BE2C (cell line): ENCODE data around the gene OLFML2A.
A peak's percentile ranks its signal among the peaks of the same experiment; 100 is the strongest.

Experiments
- DNase-seq: peaks from one replicate; pipeline ENCODE4 v3.0.0-alpha.2; 2020
- H3K27me3 ChIP-seq: fragments of 250-450 bp; sonication (Bioruptor Pico); 2 replicates; pipeline ENCODE4 v1.5.1; 2020; ENCODE audit warnings: mild to moderate bottlenecking
- H3K36me3 ChIP-seq: fragments of 250-450 bp; sonication (Bioruptor Pico); 2 replicates; pipeline ENCODE4 v1.5.1; 2020; ENCODE audit warnings: mild to moderate bottlenecking
- H3K4me1 ChIP-seq: fragments of 250-450 bp; sonication (Bioruptor Pico); 2 replicates; pipeline ENCODE4 v1.5.1; 2020
- H3K4me3 ChIP-seq: 2 replicates; pipeline ENCODE4 v1.5.1; 2011; ENCODE audit warnings: low read depth, low read length
- H3K9me3 ChIP-seq: fragments of 250-450 bp; sonication (Bioruptor Pico); 2 replicates; pipeline ENCODE4 v1.5.1; 2020
- TF ChIP-seq, protein P1 (sequence below): IDR thresholded peaks from 2 replicates; pipeline ENCODE4 v1.5.1; 2012; ENCODE audit warnings: mild to moderate bottlenecking, low read depth, low read length

OLFML2A gene

DNA sequence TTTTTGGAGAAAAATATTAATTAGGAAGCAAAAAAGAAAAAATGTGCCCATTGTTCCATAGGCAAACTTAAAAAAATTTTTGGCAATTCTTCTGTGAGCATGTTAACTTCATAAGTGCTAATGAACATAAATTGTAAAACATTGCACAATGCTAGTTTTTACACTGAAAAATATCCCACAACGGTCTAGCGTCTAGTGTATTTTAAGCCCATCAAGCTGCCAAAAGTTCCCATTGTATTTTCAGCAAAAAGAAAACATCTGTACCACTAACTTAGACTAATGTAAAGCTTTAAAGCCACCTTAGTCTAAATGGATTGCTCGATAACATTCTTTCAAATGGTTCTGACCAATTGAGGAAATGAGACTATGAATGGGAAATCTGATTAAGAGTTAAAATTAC, 8.6 kb upstream of the OLFML2A start:
- H3K4me1 ChIP-seq, result no peaks in the 10 kb centered on the region
- H3K36me3 ChIP-seq, result no peaks in the 10 kb centered on the region
- DNase-seq, result no peak
- H3K9me3 ChIP-seq, result no peaks in the 10 kb centered on the region
- TF ChIP-seq, protein P1, sequence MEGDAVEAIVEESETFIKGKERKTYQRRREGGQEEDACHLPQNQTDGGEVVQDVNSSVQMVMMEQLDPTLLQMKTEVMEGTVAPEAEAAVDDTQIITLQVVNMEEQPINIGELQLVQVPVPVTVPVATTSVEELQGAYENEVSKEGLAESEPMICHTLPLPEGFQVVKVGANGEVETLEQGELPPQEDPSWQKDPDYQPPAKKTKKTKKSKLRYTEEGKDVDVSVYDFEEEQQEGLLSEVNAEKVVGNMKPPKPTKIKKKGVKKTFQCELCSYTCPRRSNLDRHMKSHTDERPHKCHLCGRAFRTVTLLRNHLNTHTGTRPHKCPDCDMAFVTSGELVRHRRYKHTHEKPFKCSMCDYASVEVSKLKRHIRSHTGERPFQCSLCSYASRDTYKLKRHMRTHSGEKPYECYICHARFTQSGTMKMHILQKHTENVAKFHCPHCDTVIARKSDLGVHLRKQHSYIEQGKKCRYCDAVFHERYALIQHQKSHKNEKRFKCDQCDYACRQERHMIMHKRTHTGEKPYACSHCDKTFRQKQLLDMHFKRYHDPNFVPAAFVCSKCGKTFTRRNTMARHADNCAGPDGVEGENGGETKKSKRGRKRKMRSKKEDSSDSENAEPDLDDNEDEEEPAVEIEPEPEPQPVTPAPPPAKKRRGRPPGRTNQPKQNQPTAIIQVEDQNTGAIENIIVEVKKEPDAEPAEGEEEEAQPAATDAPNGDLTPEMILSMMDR, result no peak
- H3K27me3 ChIP-seq, result peaks cover 70% of the 10 kb centered on the region
- H3K4me3 ChIP-seq, result no peak overlapping the region

DNA sequence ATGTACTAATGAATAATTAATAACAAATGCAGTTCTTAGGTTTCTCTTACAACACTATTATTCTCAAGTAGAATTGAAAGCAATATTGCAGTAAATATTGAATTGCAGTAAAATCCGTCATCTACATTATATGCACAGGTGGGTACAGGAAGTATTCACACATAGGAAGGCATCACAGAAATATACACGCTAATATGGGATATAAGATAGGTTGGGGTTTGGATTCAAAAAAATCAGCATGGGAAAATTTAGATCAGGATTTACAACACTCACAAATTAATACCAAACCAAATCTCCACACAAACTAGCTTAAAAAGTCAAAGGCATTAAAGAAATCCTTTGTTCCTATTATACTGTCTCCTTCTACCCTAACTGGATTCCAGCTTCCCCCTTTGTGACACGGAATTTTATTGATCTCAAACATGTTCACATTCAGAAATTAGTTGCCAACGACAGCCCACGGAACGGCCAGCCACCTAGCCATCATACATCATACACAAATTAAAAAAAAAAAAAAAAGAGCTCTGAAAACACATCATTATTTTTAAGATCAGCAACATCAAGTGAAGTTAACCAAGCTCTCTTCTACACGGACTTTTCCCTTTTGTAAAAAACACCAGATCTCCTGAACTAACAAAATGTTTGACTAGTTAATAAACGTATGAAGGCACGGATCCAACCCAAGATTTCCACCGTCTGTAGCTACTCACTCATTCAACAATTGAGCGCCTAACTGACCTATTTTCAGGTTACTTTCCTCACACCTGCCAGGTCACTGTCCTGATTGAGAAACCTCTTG, 8.0 kb upstream of the OLFML2A start:
- peak overlapping the region; percentile 66 for H3K4me3 ChIP-seq
- no peaks in the 10 kb centered on the region for H3K9me3 ChIP-seq
- DNase-seq, result no peak
- TF ChIP-seq, protein P1, result no peak
- H3K4me1 ChIP-seq, result no peaks in the 10 kb centered on the region
- H3K27me3 ChIP-seq, result peaks cover 64% of the 10 kb centered on the region
- H3K36me3 ChIP-seq, result no peaks in the 10 kb centered on the region

- H3K4me3 ChIP-seq, result peak overlapping the region; percentile 66
- DNase-seq, result no peak
- no peaks in the 10 kb centered on the region for H3K36me3 ChIP-seq
- TF ChIP-seq, protein P1, result no peak
- peaks cover 56% of the 10 kb centered on the region for H3K27me3 ChIP-seq
- no peaks in the 10 kb centered on the region for H3K4me1 ChIP-seq
- no peaks in the 10 kb centered on the region for H3K9me3 ChIP-seq
Measured at GRCh38 chr9:124769549-124770358, 7.2 kb upstream of the OLFML2A start.

DNA sequence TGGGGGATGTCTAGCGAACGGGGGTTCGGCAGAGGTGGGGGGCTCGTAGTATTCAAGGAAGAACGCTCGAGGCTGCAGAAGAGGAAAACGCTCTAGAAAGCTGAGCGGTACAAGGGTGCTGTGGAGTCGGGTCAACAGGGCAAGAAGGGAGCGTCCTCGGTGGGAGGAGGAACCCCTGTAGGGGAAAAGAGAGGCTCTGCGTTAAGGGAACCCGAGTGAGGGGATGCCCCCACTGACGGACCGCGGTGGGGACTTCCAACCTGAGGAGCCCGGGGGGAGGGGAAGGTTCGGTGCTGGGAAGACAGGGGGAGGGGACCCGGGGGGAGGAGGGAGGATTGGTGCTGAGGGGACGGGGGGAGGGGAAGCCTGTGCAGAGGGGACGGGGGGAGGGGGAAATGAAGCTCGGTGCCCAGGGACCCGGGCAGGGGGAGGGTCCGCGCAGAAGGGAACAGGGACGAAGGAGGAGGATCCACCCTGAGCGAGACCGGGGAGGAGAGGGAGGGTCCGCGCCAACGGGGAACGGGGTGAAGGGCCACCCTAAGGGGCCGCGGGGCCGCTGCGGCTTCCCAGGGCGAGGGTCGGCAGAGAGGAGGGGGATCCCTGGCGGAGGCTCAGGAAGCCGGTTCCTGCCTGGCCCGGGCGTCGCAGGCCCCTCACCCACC, 6.4 kb upstream of the OLFML2A start:
- H3K4me1 ChIP-seq, result no peaks in the 10 kb centered on the region
- no peak for DNase-seq

GRCh38 chr9:124771021-124771866, 5.7 kb upstream of the OLFML2A start, which contains the start of gene NR6A1:
Gene NR6A1 (minus strand): TSS chr9:124771311.
- peaks cover 42% of the 10 kb centered on the region for H3K27me3 ChIP-seq
- no peaks in the 10 kb centered on the region for H3K9me3 ChIP-seq
- TF ChIP-seq, protein P1, result peak; percentile 16; the same call in 1 of the 2 replicates
- no peaks in the 10 kb centered on the region for H3K4me1 ChIP-seq
- H3K4me3 ChIP-seq, result peak within 1 kb of the TSS; percentile 66
- peak; percentile 99 for DNase-seq
- no peaks in the 10 kb centered on the region for H3K36me3 ChIP-seq

More for the DNA sequence above, 6.4 kb upstream of the OLFML2A start:
- H3K4me3 ChIP-seq, result peak overlapping the region; percentile 66
- no peaks in the 10 kb centered on the region for H3K9me3 ChIP-seq
- peaks cover 49% of the 10 kb centered on the region for H3K27me3 ChIP-seq
- TF ChIP-seq, protein P1, result no peak
- no peaks in the 10 kb centered on the region for H3K36me3 ChIP-seq
